K562 (cell line): Measurements from ENCODE around the gene LAMA3. TPM values are rescaled to one million over a fixed set of nuclear protein-coding genes. Genes with fewer than 3 reads are reported as not detected.

Experiments
- ATAC-seq: fragments of 200-7000 bp; cut with Tn5 transposase; 3 replicates; pipeline ENCODE4 v1.9.1; 2020; ENCODE audit warnings: moderate library complexity
- BruUV-seq: library from RNA; stranded (reverse); fragments of 400-500 nt; replicated peaks from 2 replicates; lab custom pipeline; 2021; lab: Mats Ljungman, UMichigan
- CTCF ChIA-PET: fragments of 300-600 bp; formaldehyde crosslinking; extraction: SDS; loops from one replicate; lab custom pipeline; 2021; ENCODE audit warnings: low intra/inter-chr PET ratio; lab: Yijun Ruan, JAX
- POLR2A ChIA-PET: fragments of 300-600, 350-650 bp; sonication (Branson Sonifier 250); formaldehyde crosslinking; extraction: SDS; loops from one replicate; lab custom pipeline; 2021; ENCODE audit warnings: antibody characterized with exemption, inconsistent platforms; lab: Yijun Ruan, JAX
- DNase-seq, 4 experiments: peaks; one replicate each; pipeline versions ENCODE4 v3.0.0 to v3.0.0-alpha.2; 2011 to 2018; ENCODE audit warnings: low spot score in 3 of 4, mixed read lengths in 3 of 4; ENCODE audit errors: extremely low read depth in 1 of 4
- FAIRE-seq: peaks from 2 replicates; lab custom pipeline; 2011; peaks lifted over from hg19 to GRCh38; lab: Jason Lieb, UNC
- H2AFZ ChIP-seq: 2 replicates; pipeline ENCODE4 v1.6.0; 2011; ENCODE audit warnings: low read depth, low read length, control low read depth, inconsistent platforms
- H3K27ac ChIP-seq: fragments of 200-600 bp; 3 replicates; pipeline ENCODE4 v1.8.0; 2011; ENCODE audit warnings: low read depth, mild to moderate bottlenecking, control low read depth, inconsistent platforms, low read length, moderate library complexity, mixed read lengths; ENCODE audit errors: extremely low read depth
- H3K27me3 ChIP-seq, 2 experiments: fragments of 300-600 bp in 1 of 2; 2 replicates in 1 of 2; 3 replicates in 1 of 2; pipeline versions ENCODE4 v1.6.0 to v1.8.0; 2011; ENCODE audit warnings: inconsistent platforms in 2 of 2, low read length in 2 of 2, mild to moderate bottlenecking in 1 of 2, mixed read lengths in 1 of 2, moderate library complexity in 1 of 2; ENCODE audit not compliant: control insufficient read depth in 2 of 2, insufficient read depth in 2 of 2
- H3K36me3 ChIP-seq: fragments of 300-600 bp; 3 replicates; pipeline ENCODE4 v1.8.0; 2011; ENCODE audit warnings: mild to moderate bottlenecking, low read length, inconsistent platforms; ENCODE audit not compliant: control insufficient read depth, insufficient read depth
- H3K4me1 ChIP-seq, 2 experiments: fragments of 200-600 bp in 1 of 2; replicated peaks in 1 of 2; 2 replicates in 1 of 2; 3 replicates in 1 of 2; pipeline versions ENCODE4 v1.5.1 to v1.8.0; 2011; ENCODE audit warnings: inconsistent platforms in 2 of 2, low read length in 2 of 2, mild to moderate bottlenecking in 1 of 2, mixed read lengths in 1 of 2, moderate library complexity in 1 of 2; ENCODE audit not compliant: control insufficient read depth in 2 of 2, insufficient read depth in 2 of 2
- H3K4me2 ChIP-seq: 2 replicates; pipeline ENCODE4 v1.6.1; 2011; ENCODE audit warnings: low read length, control low read depth, inconsistent platforms, mixed read lengths; ENCODE audit not compliant: insufficient read depth
- H3K4me3 ChIP-seq: fragments of 200-600 bp; sonication (generic), shearing (Covaris generic); 2 replicates; pipeline ENCODE4 v1.5.1; 2016; ENCODE audit warnings: control low read depth, inconsistent platforms
- H3K79me2 ChIP-seq: fragments of 200-600 bp; 3 replicates; pipeline ENCODE4 v1.8.0; 2011; ENCODE audit warnings: low read length, inconsistent platforms; ENCODE audit not compliant: control insufficient read depth, insufficient read depth
- H3K9ac ChIP-seq, 2 experiments: 2 replicates each; pipeline versions ENCODE4 v1.6.0 to v1.6.1; 2011; ENCODE audit warnings: low read depth in 2 of 2, low read length in 2 of 2, control low read depth in 1 of 2, inconsistent platforms in 1 of 2, mild to moderate bottlenecking in 1 of 2, mixed read lengths in 1 of 2; ENCODE audit not compliant: insufficient read depth in 1 of 2
- H3K9me1 ChIP-seq: one replicate; pipeline ENCODE4 v1.6.0; 2011; ENCODE audit warnings: inconsistent platforms, mild to moderate bottlenecking, low read length, moderate library complexity; ENCODE audit not compliant: control insufficient read depth, insufficient read depth
- H3K9me3 ChIP-seq: replicated peaks from 2 replicates; pipeline ENCODE4 v1.5.1; 2011; ENCODE audit warnings: low read depth, low read length, inconsistent platforms; ENCODE audit not compliant: control insufficient read depth, insufficient read depth
- H4K20me1 ChIP-seq: replicated peaks from 2 replicates; pipeline ENCODE4 v1.6.1; 2011; ENCODE audit warnings: low read length, inconsistent platforms, mixed read lengths; ENCODE audit not compliant: control insufficient read depth, insufficient read depth
- BMI1 ChIP-seq: fragments of 150-350 bp; IDR thresholded peaks from 2 replicates; pipeline ENCODE4 v1.6.1; 2014; ENCODE audit warnings: low read length
- CBFB ChIP-seq: sonication (generic); formaldehyde crosslinking; IDR thresholded peaks from 2 replicates; pipeline ENCODE4 v1.4.0; 2020; ENCODE audit warnings: mild to moderate bottlenecking, missing genetic modification reagents
- CSDE1 ChIP-seq, 2 experiments: fragments of 450-650 bp; IDR thresholded peaks; 2 replicates each; pipeline ENCODE4 v1.6.1; 2016; ENCODE audit warnings: mild to moderate bottlenecking in 1 of 2
- JUND ChIP-seq, 2 experiments: IDR thresholded peaks; 2 replicates in 1 of 2; 3 replicates in 1 of 2; pipeline ENCODE4 v1.6.1; 2011; ENCODE audit warnings: borderline replicate concordance in 2 of 2, low read depth in 2 of 2, low read length in 2 of 2, improper control_type of control experiment in 1 of 2, missing biosample characterization in 1 of 2, missing genetic modification characterization in 1 of 2, missing genetic modification reagents in 1 of 2
- MEIS2 ChIP-seq: fragments of 450-650 bp; IDR thresholded peaks from 2 replicates; pipeline ENCODE4 v1.6.1; 2014; ENCODE audit warnings: mild to moderate bottlenecking; ENCODE audit not compliant: partially characterized antibody
- NONO ChIP-seq, 2 experiments: fragments of 200-400 bp in 1 of 2; fragments of 450-650 bp in 1 of 2; formaldehyde crosslinking in 1 of 2; IDR thresholded peaks; 2 replicates each; pipeline ENCODE4 v1.6.1; 2017; ENCODE audit warnings: low read depth in 2 of 2, mild to moderate bottlenecking in 2 of 2, moderate library complexity in 2 of 2, low read length in 1 of 2
- POLR2B ChIP-seq: fragments of 450-650 bp; IDR thresholded peaks from 2 replicates; pipeline ENCODE4 v1.6.1; 2018; ENCODE audit warnings: low read depth; ENCODE audit not compliant: partially characterized antibody
- RBM34 ChIP-seq: fragments of 200-400 bp; formaldehyde crosslinking; IDR thresholded peaks from 2 replicates; pipeline ENCODE4 v1.6.1; 2018; ENCODE audit warnings: low read length, borderline replicate concordance; ENCODE audit not compliant: insufficient read depth
- RCOR1 ChIP-seq, 2 experiments: IDR thresholded peaks; 2 replicates each; pipeline ENCODE4 v1.6.1; 2012; ENCODE audit warnings: low read depth in 2 of 2, low read length in 2 of 2, borderline replicate concordance in 1 of 2, improper control_type of control experiment in 1 of 2
- RREB1 ChIP-seq: fragments of 250-450 bp; sonication (Bioruptor Pico); IDR thresholded peaks from 2 replicates; pipeline ENCODE4 v1.4.0; 2020
- SAP30 ChIP-seq: fragments of 200-600 bp; sonication (generic); IDR thresholded peaks from 2 replicates; pipeline ENCODE4 v1.6.1; 2012; ENCODE audit warnings: borderline replicate concordance, low read depth, mild to moderate bottlenecking, moderate library complexity, low read length, control low read depth, inconsistent platforms; ENCODE audit not compliant: insufficient read depth, poor library complexity, severe bottlenecking
- ZBTB5 ChIP-seq: fragments of 450-650 bp; IDR thresholded peaks from 2 replicates; pipeline ENCODE4 v1.6.1; 2017; ENCODE audit warnings: antibody characterized with exemption
- ZNF24 ChIP-seq: fragments of 450-650 bp; IDR thresholded peaks from 2 replicates; pipeline ENCODE4 v1.6.1; 2016
- ZNF76 ChIP-seq: fragments of 250-450 bp; sonication (Bioruptor Pico); IDR thresholded peaks from 2 replicates; pipeline ENCODE4 v1.4.0; 2020; ENCODE audit warnings: mild to moderate bottlenecking, moderate library complexity, borderline replicate concordance
- WGBS: fragments of 100-300 bp; shearing (Covaris generic); methylation state at CpG from one replicate; pipeline ENCODE4 v1.1.6; 2016; ENCODE audit warnings: low coverage, mixed read lengths; ENCODE audit not compliant: insufficient coverage; ENCODE audit errors: missing lambda C conversion rate; 5-methylcytosine and 5-hydroxymethylcytosine counted together
- in situ Hi-C: fragments of 300-500 bp; cut with MboI; formaldehyde crosslinking; loops from 4 replicates; pipeline ENCODE4 v1.15.0; 2018; ENCODE audit warnings: inconsistent platforms, mixed read lengths
- intact Hi-C: fragments of 100-400 bp; cut with micrococcal nuclease; formaldehyde crosslinking; loops from 2 replicates; pipeline ENCODE4 v1.14.2; 2022
- polyA plus RNA-seq, 8 experiments: library from polyadenylated mRNA; depleted of rRNA in 4 of 8; stranded (reverse) in 5 of 8; unstranded in 3 of 8; fragments of >200 nt; fragmentation: Nextera tagmentation in 2 of 8; fragmentation: Illumina TruSeq in 1 of 8; extraction: Ambion mirVana in 2 of 8; extraction: Trizol in 1 of 8; gene quantifications; 2 replicates each; pipeline versions ENCODE4 v1.2.1 to v1.2.3, GENCODE V29; 2011 to 2014; ENCODE audit warnings: inconsistent platforms in 1 of 8, missing spikeins in 1 of 8
- total RNA-seq, 7 experiments: library from RNA; depleted of rRNA in 6 of 7; stranded (reverse); fragments of >200 nt in 6 of 7; fragmentation: Illumina TruSeq in 2 of 7; extraction: Trizol in 2 of 7; gene quantifications; 2 replicates each; pipeline versions ENCODE4 v1.2.1 to v1.2.3, GENCODE V29; 2011 to 2021; ENCODE audit warnings: low replicate concordance in 1 of 7
- TF ChIP-seq, protein P1 (sequence below): fragments of 250-450 bp; sonication (Bioruptor Pico); IDR thresholded peaks from 2 replicates; pipeline ENCODE4 v1.9.0; 2021; ENCODE audit warnings: mild to moderate bottlenecking

LAMA3 gene
- total and polyA plus RNA-seq, 9 of the 15 experiments (the other 6 are each of a cell fraction or from before 2014, with no cell fraction given) = 0.07 TPM; not detected in 8

- peaks cover 5 to 8% of the 10 kb centered on the region in 2 experiments; a peak in 4 of 5 replicates for H3K27me3 ChIP-seq
- WGBS = 0% methylated on average over 3 of the region's 3 CpGs
- ATAC-seq (no peak), DNase-seq (no peak)
- POLR2A ChIA-PET = interaction anchor here (0.5 kb wide), 1 partner anchor 1120 kb away, joined by 3 read pairs; no protein-coding TSS in a partner anchor
- H3K36me3 ChIP-seq = no peaks in the 10 kb centered on the region
- no peaks in the 10 kb centered on the region for H4K20me1 ChIP-seq
- H3K9me3 ChIP-seq = no peaks in the 10 kb centered on the region
- H3K4me1 ChIP-seq = no peaks in the 10 kb centered on the region
- no peak overlapping the region for H3K4me3 ChIP-seq
- BruUV-seq = no TSS peak
- H3K9me1 ChIP-seq = no peaks in the 10 kb centered on the region
- no peak overlapping the region for H3K9ac ChIP-seq
- H2AFZ ChIP-seq = no peak overlapping the region
- no peak overlapping the region for H3K4me2 ChIP-seq
- TF ChIP-seq CSDE1 (IDR thresholded peaks at IDR 0.05) (no peak), RBM34 (no peak), NONO (IDR thresholded peaks at IDR 0.05; ENCODE audit: low read depth in 2 of 2, low read length in 1 of 2) (no peak), CBFB (CRISPR knock-in tag) (no peak), ZBTB5 (no peak), SAP30 (no peak), MEIS2 (no peak), POLR2B (no peak), BMI1 (no peak), RCOR1 (IDR thresholded peaks at IDR 0.05; ENCODE audit: borderline replicate concordance in 1 of 2, low read depth in 2 of 2, low read length in 2 of 2) (no peak), RREB1 (CRISPR knock-in tag) (no peak), JUND (IDR thresholded peaks at IDR 0.05; ENCODE audit: borderline replicate concordance, low read depth, low read length) (no peak), JUND (tag; IDR thresholded peaks at IDR 0.05; ENCODE audit: borderline replicate concordance, low read depth, low read length) (no peak), ZNF24 (no peak), ZNF76 (CRISPR knock-in tag) (no peak)
- TF ChIP-seq, protein P1, sequence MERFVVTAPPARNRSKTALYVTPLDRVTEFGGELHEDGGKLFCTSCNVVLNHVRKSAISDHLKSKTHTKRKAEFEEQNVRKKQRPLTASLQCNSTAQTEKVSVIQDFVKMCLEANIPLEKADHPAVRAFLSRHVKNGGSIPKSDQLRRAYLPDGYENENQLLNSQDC (CRISPR knock-in tag) = no peak
- TF ChIP-seq, all 486 proteins: peak for 0
- no peak overlapping the region for H3K27ac ChIP-seq
- CTCF ChIA-PET = no interaction called here
- H3K79me2 ChIP-seq = no peaks in the 10 kb centered on the region
- in situ Hi-C loops (no loop called here), intact Hi-C loops (no loop called here)
- FAIRE-seq = no peak
Measured at GRCh38 chr18:23683671-23684070, 5.6 kb upstream of the LAMA3 start.
